Activated naive CD4-positive, alpha-beta T cell treated with Interleukin-2 at 50 U/mL for 16 hours (primary cell): Measurements from ENCODE around the gene SLC9A9.

Experiments used
- DNase-seq: peaks from one replicate; pipeline ENCODE4 v3.0.0-alpha.2; 2020

Gene SLC9A9

DNA sequence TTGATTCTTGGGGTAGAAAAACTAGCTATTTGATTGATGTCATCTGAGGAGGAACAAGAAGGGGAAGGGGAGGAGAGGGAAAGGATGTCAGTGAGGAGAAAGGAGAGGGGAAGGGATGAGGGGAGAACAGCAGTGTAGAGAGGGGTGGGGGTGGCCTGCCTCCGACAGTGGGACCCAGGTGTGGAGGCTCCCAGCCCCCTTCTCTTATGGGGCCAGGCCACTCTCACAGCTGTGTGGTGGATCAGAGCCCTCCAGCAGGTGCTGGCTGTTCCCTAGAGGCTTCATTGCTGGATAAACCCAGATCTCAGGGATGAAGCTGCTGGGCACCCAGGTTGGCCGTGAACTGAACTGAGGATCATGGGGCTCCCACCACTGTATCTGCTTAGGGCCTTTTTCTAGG, 464.2 kb downstream of the SLC9A9 start:
- DNase-seq = no peak

DNA sequence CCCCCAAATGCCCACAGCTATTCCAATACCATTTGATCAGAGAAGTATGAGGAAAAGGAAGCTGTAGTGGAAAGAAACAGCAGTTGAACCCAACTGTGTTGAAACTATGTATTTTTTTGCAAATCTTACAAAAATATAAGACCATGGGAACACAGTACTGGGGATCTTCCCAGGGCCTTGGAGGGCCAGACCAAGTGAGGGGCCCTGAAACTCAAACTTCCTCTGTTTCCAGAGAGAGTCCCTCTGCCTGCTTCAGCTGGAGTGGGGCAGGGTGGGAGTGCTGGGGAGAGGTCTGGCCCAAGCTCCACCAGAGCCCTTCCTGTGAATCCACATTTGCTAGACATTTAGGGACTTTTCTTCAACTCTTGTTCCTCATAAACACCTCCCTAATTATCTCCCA, 464.8 kb downstream of the SLC9A9 start:
- no peak for DNase-seq

DNA sequence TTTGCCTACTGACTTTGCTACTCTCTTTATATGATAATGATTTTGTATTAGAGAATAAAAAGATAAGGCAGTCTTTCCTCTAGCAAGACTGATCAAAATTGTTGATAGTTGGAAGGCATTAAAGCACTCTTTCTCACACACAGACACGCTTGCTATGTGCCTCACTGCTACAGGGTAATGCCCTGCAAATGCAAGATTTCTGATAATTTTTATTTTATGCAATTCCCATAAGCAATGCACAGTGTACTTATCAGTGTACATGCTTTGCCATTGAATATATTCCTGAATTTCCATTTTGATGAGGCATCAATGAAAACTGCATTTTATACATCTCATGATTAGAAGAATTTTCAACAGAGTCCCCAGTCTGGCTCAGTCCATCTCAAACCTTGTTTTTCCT, 465.5 kb downstream of the SLC9A9 start:
- no peak for DNase-seq

DNA sequence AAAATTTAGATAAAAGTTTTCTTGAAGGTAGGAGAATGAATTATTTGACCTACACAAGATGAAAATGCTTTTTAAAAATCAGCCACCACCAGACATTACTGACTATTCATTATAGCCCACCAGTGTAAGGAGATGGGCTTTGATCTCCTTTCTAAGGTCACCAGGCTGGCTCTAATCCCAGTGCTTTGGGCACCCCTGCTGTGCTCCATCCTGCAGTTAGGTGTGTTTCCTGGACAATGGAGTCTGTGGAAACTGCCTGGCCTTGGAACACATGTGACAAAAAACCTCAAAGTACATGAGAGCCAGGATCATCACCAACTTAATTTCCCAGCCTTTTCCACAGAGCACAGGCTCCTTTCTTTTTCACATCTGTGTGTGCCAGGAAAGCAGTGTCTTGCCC, 467.8 kb downstream of the SLC9A9 start:
- DNase-seq = no peak

DNA sequence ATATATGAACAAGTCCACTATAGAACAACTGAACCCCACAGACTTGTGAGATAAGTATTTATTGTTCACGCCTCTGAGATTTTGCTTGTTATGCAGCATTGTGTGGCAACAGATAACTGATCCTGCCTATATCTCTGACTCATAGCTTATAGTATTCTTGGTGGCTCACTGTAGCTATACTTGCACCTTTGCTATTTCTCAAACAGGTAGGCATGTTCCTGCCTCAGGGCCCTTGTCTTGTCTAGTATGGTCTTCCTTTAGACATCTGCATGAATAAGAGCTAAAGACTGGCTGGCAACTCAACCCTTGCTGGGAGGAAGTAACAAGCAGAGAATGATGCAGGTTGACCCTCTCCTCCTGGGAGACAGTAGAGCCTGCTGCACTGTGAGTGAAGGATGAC, 472.6 kb downstream of the SLC9A9 start:
- DNase-seq = no peak

DNA sequence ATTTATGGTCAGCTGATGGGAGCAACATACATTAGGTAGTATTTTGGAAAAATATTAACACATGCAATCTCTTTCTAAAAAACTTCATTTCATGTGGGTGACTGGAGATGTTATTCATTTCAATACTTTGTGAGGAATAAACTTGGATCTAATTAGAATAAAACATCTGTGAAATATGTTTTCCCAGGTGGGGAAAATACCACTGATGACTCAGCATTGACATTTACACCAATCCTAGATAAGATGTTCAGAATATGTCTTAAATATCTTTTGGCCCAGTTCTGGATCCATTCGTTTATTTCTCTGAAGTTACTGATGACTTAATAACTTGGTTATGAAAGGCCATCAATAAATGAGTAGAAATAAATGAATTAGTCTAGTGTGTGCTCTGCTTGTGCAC, 481.1 kb downstream of the SLC9A9 start:
- no peak for DNase-seq

DNA sequence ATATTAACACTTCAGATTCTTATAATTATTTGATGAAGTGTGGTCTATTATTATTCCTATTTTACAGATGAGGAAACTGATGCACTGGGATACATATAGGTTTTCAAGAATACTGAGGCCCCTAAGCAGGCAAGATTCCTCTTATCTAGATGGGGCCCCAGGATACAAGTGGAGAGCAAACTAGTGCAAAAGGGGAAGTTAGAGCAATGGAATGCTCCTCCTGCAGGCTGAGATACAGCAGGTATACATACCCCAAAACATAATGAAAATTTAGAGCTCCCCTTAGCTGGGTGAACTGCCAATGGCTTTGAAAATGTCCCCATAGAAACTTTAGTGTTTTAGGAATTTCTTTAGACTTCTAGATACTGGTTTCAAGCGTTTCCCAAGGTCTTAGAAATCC, 481.6 kb downstream of the SLC9A9 start:
- no peak for DNase-seq

DNA sequence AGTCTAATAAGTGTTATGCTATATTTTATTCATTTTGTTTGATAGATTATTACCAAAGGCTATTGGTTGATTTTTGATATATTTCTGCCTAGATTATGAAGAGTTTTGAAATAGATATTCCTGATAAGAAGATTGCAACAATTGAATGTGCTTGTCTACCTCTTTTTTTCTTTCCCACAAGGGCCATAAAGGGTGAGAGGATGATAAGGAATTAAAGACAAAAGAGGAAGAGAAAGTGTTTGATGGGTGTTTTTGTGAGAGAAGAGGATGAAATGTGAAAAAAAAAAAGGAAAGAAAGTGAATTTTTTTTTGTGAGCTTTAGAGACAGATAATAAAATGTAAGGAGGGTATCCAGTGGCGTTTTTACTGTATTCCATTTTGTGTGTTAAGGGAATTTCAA, 484.3 kb downstream of the SLC9A9 start:
- no peak for DNase-seq

DNA sequence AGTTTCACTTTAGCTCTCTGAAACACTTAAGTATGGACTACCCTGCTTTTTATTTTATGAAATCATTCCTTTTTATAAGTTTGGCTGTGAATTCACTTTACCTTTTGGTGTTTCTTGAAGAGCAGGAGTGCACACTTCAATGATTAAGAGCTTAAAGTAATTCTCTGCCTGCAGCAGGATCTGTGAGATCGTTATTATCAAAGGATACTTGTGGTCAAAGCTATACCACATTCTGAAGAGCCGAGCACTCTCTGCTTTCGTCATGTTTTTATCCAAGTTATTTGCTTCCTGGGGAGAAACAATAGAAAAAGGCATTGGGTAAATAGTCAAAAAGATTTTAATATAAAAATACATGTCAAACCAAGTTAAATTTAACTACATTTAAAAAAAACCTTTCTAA, 485.0 kb downstream of the SLC9A9 start:
- no peak for DNase-seq

DNA sequence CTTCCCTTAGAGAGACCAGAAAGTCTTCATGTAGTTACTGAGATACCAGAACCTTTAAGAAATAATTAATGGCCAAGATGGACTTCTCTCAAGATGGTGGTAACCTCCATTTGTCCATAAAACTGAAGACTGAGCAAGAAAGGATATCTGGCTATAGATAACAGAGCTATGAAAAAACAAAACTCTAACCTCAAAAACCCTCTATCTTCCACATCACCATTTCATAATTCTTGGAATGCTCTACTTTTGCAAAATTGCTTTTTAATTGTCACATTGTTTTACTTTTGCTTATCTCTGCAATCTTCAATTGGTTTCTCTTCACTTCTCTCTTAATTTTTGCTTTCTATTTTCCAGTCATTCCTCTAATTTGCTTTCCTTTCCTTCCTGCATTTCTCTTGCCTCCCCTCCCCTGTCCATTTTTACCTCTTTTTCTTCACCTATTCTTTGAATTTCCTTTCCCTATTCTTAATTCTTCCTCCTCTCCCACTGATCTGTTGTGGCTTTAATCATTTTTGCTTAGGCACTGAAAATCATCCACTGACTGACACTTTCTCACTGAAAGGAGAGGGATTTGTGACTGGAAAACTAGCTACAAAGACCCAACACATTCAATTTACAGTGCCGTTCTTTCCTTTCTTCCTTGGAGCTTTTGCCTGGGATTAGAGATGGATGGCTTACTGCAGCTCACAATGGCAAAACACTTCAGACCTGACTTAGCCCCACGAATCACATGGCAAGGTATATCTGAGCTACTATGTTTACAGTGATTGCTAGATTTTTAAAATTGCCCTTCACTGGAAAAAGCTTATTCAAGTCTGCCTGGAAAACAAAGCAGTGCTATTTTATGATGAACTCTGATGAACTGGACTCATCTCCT, 485.9 kb downstream of the SLC9A9 start:
- no peak for DNase-seq

DNA sequence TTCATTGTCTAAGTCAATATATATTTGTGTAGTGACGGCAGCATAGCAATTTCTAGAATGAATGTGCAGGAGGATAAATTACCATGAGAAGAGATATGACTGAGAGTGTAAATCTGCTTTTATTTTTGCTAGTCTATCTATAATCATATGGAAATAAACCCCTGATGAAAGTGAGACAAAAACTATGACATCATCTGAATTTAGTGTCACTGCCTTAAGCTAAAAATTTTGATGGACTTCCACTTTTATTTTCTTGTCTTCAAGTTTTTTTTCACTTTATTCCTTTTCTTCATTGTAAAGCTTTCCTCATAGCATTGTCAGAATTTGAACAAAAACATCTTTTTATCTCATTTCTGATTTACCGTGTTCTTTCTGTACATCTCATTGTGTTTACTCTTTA, 486.7 kb downstream of the SLC9A9 start:
- DNase-seq = no peak

DNA sequence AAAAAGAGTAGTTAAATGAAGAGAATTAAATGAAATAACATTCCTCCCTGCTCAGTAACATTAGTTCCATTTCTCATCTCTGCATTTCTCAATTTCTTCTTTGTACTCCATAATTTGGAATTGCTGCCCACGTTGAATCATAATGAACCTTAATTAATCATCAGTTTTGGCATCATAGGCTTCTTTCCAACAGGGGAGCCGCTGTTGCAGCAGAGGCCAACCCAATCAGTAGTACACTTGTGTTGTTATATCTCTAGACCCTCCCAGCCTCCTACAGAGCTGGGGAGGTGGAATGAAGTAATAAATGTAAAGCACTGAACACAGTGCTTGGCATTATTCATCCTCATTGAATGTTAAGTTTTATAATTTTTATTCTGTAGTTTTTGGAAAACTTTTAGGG, 488.0 kb downstream of the SLC9A9 start:
- no peak for DNase-seq

DNA sequence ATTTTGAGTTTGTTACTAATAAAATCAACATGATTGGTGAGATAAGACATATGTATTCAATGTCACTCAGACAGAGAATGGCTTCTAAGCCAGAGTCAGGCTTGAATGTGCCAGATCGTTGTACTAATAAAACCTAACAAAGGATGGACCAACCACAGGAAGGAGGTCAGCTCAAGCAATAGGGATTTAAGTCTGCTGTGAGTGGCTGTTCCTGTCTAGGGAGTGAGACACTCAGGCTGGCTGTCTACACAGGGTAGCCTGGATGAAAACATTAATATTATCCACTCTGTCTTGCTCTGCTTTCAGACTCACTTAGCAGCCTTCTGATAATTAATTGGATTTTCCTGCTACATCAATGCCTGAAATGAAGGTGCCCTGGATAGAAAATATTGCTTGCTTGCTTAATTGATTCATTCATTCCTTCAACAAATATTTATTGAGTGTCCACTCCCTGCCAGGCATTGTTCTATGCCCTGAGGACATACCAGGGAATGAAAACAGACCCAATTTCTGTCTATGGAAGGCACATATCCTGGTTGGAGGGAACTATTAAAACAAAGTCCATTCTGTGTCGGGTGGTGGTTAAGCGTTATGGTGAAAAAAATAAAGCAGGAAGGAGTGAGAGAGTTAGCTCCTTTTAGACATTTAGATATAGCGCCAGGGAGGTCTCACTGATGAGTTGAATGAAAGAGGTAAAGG, 489.3 kb downstream of the SLC9A9 start:
- DNase-seq = no peak

DNA sequence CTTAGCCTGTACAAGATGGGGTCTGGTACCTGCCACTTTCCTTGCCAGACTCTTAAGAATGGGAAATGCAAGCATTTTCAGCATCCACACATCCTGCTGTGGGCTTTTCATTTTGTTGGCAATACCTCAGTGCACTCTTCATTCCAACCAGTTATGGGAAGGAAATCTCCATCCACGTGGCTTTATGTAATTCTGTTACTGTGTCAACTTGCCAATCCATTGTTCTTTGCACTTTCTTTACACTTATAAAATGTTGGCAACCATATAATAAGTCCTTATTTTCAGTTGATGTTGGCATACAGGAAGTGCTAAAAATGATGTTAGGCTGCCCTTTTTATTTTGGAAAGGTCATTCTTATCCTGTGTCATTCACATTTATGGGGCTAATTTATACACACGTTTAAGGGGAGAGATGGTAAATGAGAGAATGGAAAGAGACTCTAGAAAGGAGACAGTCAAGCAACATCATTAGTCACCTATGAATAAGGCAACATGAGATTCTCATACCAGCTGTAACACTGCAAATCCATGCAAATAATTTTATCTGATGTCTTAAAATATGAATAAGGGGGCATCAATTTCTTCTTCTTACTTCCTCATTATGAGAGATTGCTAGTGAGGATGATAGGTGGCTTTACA, 490.0 kb downstream of the SLC9A9 start:
- DNase-seq = no peak

DNA sequence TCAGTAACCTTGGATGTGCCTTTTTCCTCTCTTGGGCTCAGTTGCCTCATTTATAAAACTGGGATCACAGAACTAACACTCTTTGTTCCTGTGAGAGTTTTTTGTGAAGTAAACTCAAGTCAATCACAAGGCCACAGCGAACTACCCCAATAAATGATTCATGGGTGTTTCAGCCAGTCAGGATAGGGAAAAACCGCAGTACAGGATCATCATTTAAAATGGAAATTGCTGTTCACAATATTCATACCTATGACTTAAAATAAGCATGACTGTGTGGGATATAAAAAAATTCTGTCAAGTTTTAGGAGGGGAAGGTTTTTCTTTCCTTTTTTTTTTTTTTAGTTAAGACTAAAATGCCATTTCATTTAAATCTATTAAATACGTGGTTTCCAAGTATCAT, 490.6 kb downstream of the SLC9A9 start:
- no peak for DNase-seq

DNA sequence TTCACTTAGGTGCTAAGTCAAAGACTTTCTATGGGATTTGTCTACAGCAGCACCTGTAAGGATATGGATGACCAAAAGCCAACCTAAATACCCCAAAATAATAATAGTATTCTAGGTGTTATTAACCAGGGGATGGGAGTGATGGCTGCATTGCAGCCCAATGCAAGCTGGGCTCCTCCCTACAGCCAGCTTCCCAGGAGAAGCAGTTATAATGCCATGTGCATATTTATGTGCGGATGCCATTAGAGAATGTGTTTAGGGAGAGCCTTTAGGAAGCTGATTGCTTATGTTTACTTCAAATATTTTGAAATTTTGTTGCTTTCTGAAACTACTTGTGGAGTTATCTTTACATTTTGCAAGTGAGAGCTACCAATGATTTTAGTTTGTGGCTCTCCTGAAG, 491.4 kb downstream of the SLC9A9 start:
- DNase-seq = no peak

DNA sequence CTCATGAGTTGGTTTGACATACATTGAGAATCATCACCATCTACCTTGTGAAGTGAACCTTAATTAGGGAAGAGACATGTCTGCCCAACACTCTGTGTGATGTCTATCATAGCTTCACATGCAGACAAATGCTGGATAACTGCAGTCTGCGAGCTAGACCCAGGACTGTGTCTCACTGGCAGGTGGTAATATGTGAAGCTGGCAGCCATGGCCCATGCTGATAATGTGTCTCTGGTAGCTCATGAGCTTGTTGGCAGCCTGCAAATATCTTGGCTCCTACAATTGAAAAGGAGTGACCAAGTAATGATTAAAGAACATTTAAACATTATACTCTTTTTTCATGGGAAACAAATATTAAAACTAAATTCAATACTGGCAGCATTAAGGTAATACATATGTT, 493.9 kb downstream of the SLC9A9 start:
- no peak for DNase-seq

DNA sequence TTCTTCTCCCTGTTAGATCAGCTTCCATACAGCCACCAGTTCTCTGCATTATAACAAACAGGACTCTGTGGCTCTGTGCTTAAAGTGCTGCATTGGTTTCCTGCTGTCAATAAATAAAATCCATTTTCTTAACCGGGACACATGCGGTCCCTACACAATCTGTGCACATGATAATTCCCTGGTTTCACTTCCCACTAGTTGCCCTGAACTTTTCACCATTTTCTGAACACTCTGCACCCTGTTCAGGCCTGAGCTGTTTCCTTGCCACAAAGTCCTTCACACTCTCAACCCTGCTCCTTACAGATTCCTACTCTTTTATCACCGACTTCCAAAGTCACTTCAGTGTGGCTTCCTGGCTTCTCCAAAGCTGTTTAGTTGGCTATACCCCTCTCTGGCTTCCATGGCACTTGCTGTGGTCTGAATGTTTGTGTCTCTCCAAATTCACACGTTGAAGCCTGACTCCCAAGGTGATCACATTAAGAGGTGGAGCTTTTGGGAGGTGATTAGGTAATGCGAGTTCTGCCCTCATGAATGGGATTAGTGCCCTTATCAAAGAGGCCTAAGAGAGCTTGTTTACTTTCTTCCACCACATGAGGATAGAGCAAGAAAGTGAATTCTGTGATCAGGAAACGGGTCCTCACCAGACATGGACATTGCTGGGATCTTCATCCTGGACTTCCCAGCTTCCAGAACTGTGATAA, 495.3 kb downstream of the SLC9A9 start:
- no peak for DNase-seq

DNA sequence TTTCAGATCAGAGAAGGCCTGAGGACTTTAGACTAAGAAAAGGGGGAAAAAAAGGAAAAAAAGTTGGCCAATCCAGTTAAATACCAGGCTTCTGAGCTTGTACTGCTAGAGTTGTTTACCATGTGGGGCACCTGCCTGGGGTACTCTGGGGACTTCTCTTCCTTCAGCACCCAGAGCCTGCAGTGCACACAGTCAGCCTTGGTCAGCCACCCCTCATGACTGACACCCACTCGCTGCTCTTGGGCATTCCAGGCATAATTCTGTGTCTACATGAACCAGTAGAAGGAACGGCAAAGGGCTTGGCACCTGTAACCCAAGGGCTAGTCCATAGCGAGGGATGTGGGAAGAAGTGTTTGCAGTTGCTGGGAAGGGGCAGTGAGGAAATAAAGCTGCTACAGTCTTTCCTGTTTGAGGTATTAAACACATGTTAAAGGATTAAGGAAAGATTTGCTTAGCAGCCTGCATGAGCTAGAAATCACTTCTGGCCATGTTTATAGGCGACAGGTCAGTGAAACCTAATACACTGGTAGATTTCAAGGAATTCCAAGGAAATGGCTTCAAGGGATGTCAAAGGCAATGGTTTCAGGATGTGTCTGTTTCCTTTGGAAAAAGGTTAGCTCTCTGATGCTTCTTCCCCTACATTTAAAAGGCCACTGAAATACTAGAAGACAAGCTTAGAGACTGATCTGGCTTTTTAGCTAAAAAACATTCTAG, 496.2 kb downstream of the SLC9A9 start:
- DNase-seq = no peak

DNA sequence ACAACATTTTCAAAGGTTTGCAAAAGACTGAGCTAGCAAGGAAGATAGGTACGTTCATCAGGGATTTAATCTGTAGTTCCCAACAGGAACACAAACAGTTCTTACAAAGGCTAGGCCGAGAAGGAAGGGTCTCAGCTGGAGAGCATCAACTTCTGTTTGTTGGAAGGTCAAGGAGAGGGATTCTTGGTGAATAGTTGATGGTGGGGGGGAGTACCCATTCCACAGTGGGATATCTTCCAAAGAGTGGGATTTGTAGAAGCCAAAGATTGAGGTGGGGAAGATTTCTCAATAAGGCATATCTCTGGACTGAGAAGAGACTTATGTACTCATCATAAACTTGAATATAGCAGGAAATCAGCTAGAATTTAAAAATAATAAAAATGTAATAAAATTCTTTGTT, 496.9 kb downstream of the SLC9A9 start:
- no peak for DNase-seq

DNA sequence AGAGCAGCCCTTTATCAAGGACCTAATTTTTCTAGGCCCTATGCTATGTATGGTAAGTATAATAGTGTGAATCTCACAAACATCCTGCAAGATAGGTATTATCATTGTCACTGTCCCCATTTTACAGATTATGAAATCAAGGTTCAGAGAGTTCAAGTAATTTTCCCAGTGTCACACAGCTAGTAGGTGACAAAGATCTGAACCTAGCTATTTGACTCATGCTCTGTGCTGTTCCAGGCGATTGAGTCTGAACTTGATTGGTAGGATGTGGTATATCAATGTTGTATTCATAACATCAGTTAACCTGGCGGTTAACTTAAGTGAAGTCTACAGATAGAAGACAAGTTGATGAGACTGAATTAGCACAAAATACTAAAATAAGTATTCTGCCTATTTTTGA, 498.8 kb downstream of the SLC9A9 start:
- DNase-seq = no peak

DNA sequence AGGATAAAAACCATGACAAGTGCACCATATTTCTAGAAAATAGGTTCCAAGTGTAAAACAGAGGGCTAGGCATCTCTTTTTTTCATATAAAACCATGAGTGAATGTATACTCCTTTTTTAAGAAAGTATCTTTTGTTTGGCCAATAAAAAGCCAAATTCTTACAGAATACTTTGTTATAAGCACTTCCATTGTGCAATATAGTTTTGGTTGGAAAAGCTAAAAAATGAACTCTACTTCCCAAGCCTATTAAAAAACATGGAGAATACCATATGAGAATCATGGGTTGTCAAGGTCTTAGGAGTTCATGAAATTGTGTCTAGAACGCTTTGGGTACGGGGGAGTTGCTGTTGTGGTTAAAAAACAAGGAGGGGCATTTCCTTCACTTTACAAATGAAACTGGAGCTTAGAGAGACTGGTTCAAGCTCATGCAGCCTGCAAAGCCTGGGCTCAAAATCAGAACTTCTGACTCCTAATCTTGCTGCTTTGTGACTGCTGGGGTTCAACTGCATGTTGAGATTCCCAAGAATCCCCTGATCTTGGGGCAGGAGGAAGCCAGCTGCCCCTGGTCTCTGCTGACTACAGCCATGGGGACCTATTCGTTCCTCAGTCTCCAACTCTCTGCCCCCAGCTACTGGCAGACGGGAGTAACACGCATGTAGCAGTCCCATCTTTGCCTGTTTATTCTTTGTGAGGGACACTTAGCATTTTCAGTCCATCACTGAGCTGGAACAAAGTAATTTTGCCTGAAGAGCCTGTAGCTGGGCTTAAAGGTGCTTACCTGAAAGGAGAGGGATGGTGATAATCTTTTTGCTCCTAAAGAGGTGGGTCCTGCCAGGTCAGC, 499.6 kb downstream of the SLC9A9 start:
- DNase-seq = no peak
